Activated CD8-positive, alpha-beta T cell treated with anti-CD3 and anti-CD28 coated beads for 36 hours (primary cell): Measurements from ENCODE around the gene ZDHHC23. TPM values are rescaled to one million over a fixed set of nuclear protein-coding genes. Genes with fewer than 3 reads are reported as not detected.

ENCODE experiments used
- ATAC-seq: fragments of 200-7000 bp; cut with Tn5 transposase; one replicate; pipeline ENCODE4 v1.10.0; 2021; ENCODE audit warnings: mild to moderate bottlenecking, moderate library complexity
- CTCF ChIA-PET: fragments of 350-600 bp; sonication (Branson Sonifier 250); formaldehyde crosslinking; loops from one replicate; lab custom pipeline; 2021; ENCODE audit warnings: antibody characterized with exemption; lab: Charles Lee
- POLR2A ChIA-PET: fragments of 350-600 bp; sonication (Branson Sonifier 250); formaldehyde crosslinking; loops from one replicate; lab custom pipeline; 2021; ENCODE audit warnings: antibody characterized with exemption; lab: Charles Lee
- DNase-seq: peaks from one replicate; pipeline ENCODE4 v3.0.0-alpha.2; 2020
- H3K27ac Mint-ChIP-seq: one replicate; pipeline ENCODE4 v1.8.0; 2021; ENCODE audit warnings: mild to moderate bottlenecking, mixed read lengths
- H3K27me3 Mint-ChIP-seq: one replicate; pipeline ENCODE4 v1.8.0; 2021; ENCODE audit warnings: mixed read lengths
- H3K36me3 Mint-ChIP-seq: one replicate; pipeline ENCODE4 v1.8.0; 2021; ENCODE audit warnings: low read depth, mixed read lengths
- H3K4me1 Mint-ChIP-seq: one replicate; pipeline ENCODE4 v1.8.0; 2021; ENCODE audit warnings: low read depth, mixed read lengths
- H3K4me3 Mint-ChIP-seq: one replicate; pipeline ENCODE4 v1.8.0; 2021; ENCODE audit warnings: mild to moderate bottlenecking, moderate library complexity, mixed read lengths
- H3K9me3 Mint-ChIP-seq: one replicate; pipeline ENCODE4 v1.8.0; 2021; ENCODE audit warnings: mixed read lengths
- CTCF ChIP-seq: fragments of 200-600 bp; IDR thresholded peaks from one replicate; pipeline ENCODE4 v1.8.0; 2022; ENCODE audit warnings: antibody characterized with exemption, mild to moderate bottlenecking
- intact Hi-C: fragments of 100-400 bp; cut with micrococcal nuclease; formaldehyde crosslinking; loops from one replicate; pipeline ENCODE4 v1.10.0; 2022
- total RNA-seq, 2 experiments: library from RNA; stranded (reverse); gene quantifications; one replicate each; pipeline ENCODE4 v1.2.3, GENCODE V29; 2021

ZDHHC23 gene
- total RNA-seq, 2 experiments from 2014 or later, result 2.7 to 3.4 TPM

- no peak overlapping the region for H3K27ac Mint-ChIP-seq
- ChIA-PET CTCF (interaction anchor here (0.7 to 7.4 kb wide), 14 partner anchors 8 to 176 kb away, joined by 3 to 70 read pairs (median 6); partner anchors contain the start of gene GRAMD1C), POLR2A (interaction anchor here (1.2 to 1.3 kb wide), 2 partner anchors 68 to 167 kb away, joined by 3 to 4 read pairs; no protein-coding TSS in a partner anchor)
- no peaks in the 10 kb centered on the region for H3K36me3 Mint-ChIP-seq
- intact Hi-C loops, result loop anchor here (1.0 to 5.0 kb wide), 2 partner anchors 74 to 175 kb away; partner anchors contain the start of gene GRAMD1C
- H3K27me3 Mint-ChIP-seq, result no peaks in the 10 kb centered on the region
- TF ChIP-seq CTCF, result peak; percentile 70
- ATAC-seq (peak; percentile 97), DNase-seq (peak; percentile 58)
- peaks cover 2% of the 10 kb centered on the region for H3K4me1 Mint-ChIP-seq
- no peaks in the 10 kb centered on the region for H3K9me3 Mint-ChIP-seq
- H3K4me3 Mint-ChIP-seq, result no peak overlapping the region
These were observed 35.1 kb upstream of the ZDHHC23 start for GRCh38 chr3:113912552-113913236.

DNA sequence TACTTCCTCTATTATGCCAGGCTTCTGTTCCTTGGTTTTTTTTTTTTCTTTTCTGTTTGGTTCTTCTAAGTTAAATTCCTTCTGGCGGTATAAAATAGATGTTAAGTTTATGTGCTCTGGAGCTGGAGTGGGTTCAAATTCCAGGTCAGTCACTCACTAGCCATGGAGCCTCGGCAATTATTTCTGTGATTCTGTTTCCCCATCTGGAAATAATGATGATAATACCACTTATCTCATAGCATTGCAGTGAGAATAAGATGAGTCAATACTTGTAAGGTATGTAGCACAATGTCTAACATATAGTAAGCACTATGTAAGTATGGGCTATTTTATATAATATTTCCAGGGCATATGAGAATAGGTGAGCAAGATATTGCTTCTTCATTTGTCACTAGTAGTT is 33.2 kb upstream of the ZDHHC23 start:
- ChIA-PET CTCF (interaction anchor here (0.7 to 7.4 kb wide), 5 partner anchors 70 to 381 kb away, joined by 3 to 70 read pairs (median 6); no protein-coding TSS in a partner anchor), POLR2A (no interaction called here)
- intact Hi-C loops, result loop anchor here (5.0 kb wide), 1 partner anchor 177 kb away; no protein-coding TSS in a partner anchor
- TF ChIP-seq CTCF, result no peak
- H3K9me3 Mint-ChIP-seq, result no peaks in the 10 kb centered on the region
- H3K4me1 Mint-ChIP-seq, result peaks cover 2% of the 10 kb centered on the region
- no peak for ATAC-seq
- no peak for DNase-seq
- no peak overlapping the region for H3K4me3 Mint-ChIP-seq
- H3K27ac Mint-ChIP-seq, result no peak overlapping the region
- H3K27me3 Mint-ChIP-seq, result no peaks in the 10 kb centered on the region
- H3K36me3 Mint-ChIP-seq, result no peaks in the 10 kb centered on the region

GRCh38 chr3:113927556-113927955 is 20.3 kb upstream of the ZDHHC23 start:
- DNase-seq (no peak), ATAC-seq (no peak)
- no peak for TF ChIP-seq CTCF
- Mint-ChIP-seq H3K9me3 (peaks cover 20% of the 10 kb centered on the region), H3K27me3 (peaks cover 8% of the 10 kb centered on the region), H3K4me1 (peaks cover 2% of the 10 kb centered on the region), H3K27ac (no peak overlapping the region), H3K36me3 (peaks cover 8% of the 10 kb centered on the region), H3K4me3 (no peak overlapping the region)
- CTCF ChIA-PET, result interaction anchor here (1.5 kb wide), 1 partner anchor 83 kb away, joined by 3 read pairs; no protein-coding TSS in a partner anchor
- intact Hi-C loops, result no loop called here
- POLR2A ChIA-PET, result interaction anchor here (0.6 kb wide), 1 partner anchor 53 kb away, joined by 3 read pairs; no protein-coding TSS in a partner anchor

GRCh38 chr3:113946831-113947230 is 982 bp upstream of the ZDHHC23 start:
- DNase-seq (no peak), ATAC-seq (no peak)
- ChIA-PET CTCF (no interaction called here), POLR2A (no interaction called here)
- H3K4me1 Mint-ChIP-seq, result peaks cover 14% of the 10 kb centered on the region
- H3K9me3 Mint-ChIP-seq, result no peaks in the 10 kb centered on the region
- peaks cover 31% of the 10 kb centered on the region for H3K27me3 Mint-ChIP-seq
- H3K27ac Mint-ChIP-seq, result no peak overlapping the region
- peak overlapping the region; percentile 76 for H3K4me3 Mint-ChIP-seq
- intact Hi-C loops, result no loop called here
- no peak for TF ChIP-seq CTCF
- H3K36me3 Mint-ChIP-seq, result no peaks in the 10 kb centered on the region
